ENCODE measurements around the gene RMI2. TPM values are rescaled to one million over a fixed set of nuclear protein-coding genes. Genes with fewer than 3 reads are reported as not detected.

The RMI2 gene
- total and polyA plus RNA-seq, 11 donors: 0.23 to 6.6 (median 0.76) TPM; not detected in 2

DNA sequence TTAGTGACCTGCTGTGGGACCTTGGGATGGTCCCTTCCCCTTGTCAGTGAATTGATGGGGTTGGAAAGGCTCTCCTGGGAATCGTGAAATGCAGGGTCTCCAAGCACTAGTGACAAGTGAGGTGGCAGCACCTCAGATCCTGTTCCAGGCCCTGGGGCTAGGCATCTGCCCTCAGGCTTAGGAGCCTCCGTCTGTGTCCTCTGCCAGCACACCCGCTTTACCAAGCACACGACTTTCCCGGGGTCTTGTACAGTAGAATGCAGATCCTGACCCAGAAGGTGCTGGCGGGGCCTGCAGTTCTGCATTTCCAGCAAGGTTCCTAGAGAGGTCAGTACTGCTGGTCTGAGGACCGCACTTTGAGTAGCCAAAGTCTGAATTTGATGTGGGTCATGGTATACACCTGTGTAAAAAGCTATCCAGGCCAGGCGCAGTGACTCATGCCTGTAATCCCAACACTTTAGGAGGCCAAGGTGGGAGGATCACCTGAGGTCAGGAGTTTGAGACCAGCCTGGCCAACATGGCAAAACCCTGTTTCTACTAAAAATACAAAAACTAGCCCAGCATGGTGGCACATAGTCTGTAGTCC lies 30.9 kb upstream of the RMI2 start:
- intact Hi-C loops (cut with DNase I): no loop called here
- H3K27ac ChIP-seq: no peak overlapping the region
- no peaks in the 10 kb centered on the region for H3K9me3 ChIP-seq
- no peak for ATAC-seq
- no peak overlapping the region for H3K4me3 ChIP-seq
- no peak for DNase-seq
- 94 to 96% (median 96%) methylated on average over 7 to 8 of the region's 8 CpGs for WGBS, 4 donors
- no peaks in the 10 kb centered on the region for H3K27me3 ChIP-seq
- no peak for TF ChIP-seq POLR2A (IDR thresholded peaks at IDR 0.05)
- TF ChIP-seq, protein P1, sequence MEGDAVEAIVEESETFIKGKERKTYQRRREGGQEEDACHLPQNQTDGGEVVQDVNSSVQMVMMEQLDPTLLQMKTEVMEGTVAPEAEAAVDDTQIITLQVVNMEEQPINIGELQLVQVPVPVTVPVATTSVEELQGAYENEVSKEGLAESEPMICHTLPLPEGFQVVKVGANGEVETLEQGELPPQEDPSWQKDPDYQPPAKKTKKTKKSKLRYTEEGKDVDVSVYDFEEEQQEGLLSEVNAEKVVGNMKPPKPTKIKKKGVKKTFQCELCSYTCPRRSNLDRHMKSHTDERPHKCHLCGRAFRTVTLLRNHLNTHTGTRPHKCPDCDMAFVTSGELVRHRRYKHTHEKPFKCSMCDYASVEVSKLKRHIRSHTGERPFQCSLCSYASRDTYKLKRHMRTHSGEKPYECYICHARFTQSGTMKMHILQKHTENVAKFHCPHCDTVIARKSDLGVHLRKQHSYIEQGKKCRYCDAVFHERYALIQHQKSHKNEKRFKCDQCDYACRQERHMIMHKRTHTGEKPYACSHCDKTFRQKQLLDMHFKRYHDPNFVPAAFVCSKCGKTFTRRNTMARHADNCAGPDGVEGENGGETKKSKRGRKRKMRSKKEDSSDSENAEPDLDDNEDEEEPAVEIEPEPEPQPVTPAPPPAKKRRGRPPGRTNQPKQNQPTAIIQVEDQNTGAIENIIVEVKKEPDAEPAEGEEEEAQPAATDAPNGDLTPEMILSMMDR (IDR thresholded peaks at IDR 0.05): no peak
- H3K4me1 ChIP-seq: peaks cover 0 to 40% (median 0%) of the 10 kb centered on the region in 12 donors
- no peaks in the 10 kb centered on the region for H3K36me3 ChIP-seq

- Histone ChIP-seq H3K4me3 (no peak overlapping the region), H3K27me3 (no peaks in the 10 kb centered on the region), H3K27ac (no peak overlapping the region), H3K9me3 (no peaks in the 10 kb centered on the region), H3K4me1 (peaks cover 0 to 30% (median 0%) of the 10 kb centered on the region in 12 donors), H3K36me3 (no peaks in the 10 kb centered on the region)
- intact Hi-C loops (cut with DNase I): no loop called here
- ATAC-seq: peak in 1 of 4 donors; percentile 16
- DNase-seq: no peak
- WGBS, 4 donors: 43 to 60% (median 54%) methylated on average over 10 to 13 of the region's 13 CpGs
- no peak for TF ChIP-seq POLR2A (IDR thresholded peaks at IDR 0.05)
- TF ChIP-seq, protein P1 (IDR thresholded peaks at IDR 0.05): no peak
Measured at GRCh38 chr16:11315510-11315909, 29.7 kb upstream of the RMI2 start.

DNA sequence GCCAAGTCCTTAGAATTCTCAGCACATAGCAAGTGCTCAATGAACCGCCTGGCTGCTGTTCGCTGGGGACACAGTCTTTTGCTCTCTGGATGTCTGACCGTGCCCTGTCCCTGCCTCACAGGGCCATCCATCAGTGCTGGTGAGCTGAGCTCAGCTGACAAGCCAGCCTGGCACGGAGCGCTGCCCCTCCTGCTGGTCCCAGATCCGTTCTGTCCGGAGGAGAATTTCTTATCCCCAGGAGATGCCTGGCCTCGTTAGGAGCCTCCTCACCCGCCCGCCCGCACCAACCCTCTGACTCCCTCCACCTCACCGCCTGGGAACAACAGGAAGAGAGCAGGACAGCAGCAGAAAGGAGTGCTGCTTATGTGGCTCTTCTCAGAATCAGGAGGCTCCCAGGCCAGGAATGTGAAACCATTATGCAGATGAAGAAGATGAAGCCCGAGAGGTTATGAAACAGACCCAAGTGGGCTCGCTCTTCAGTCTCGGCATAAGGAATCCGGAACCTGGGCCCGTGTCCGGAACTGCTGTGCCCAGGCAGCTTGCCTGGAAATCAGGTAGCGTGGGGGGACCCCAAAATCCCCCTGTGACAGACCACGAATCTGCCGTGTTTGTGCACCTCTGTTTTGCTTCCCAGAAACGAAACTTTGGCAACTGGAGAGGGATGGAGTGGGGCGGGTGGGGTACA lies 28.8 kb upstream of the RMI2 start:
- DNase-seq (no peak), ATAC-seq (no peak)
- Histone ChIP-seq H3K4me3 (no peak overlapping the region), H3K36me3 (no peaks in the 10 kb centered on the region), H3K9me3 (no peaks in the 10 kb centered on the region), H3K27ac (no peak overlapping the region), H3K27me3 (no peaks in the 10 kb centered on the region), H3K4me1 (peaks cover 0 to 22% (median 0%) of the 10 kb centered on the region in 12 donors)
- no peak for TF ChIP-seq POLR2A (IDR thresholded peaks at IDR 0.05)
- TF ChIP-seq, protein P1 (IDR thresholded peaks at IDR 0.05): no peak
- WGBS, 4 donors: 71 to 76% (median 74%) methylated on average over 22 to 23 of the region's 23 CpGs
- intact Hi-C loops (cut with DNase I): no loop called here

GRCh38 chr16:11318817-11319216 lies 26.4 kb upstream of the RMI2 start:
- Histone ChIP-seq H3K4me1 (peaks cover 0 to 3% (median 0%) of the 10 kb centered on the region in 12 donors), H3K27me3 (no peaks in the 10 kb centered on the region), H3K4me3 (no peak overlapping the region), H3K9me3 (no peaks in the 10 kb centered on the region), H3K27ac (no peak overlapping the region), H3K36me3 (no peaks in the 10 kb centered on the region)
- DNase-seq (no peak), ATAC-seq (no peak)
- intact Hi-C loops (cut with DNase I): no loop called here
- TF ChIP-seq POLR2A (IDR thresholded peaks at IDR 0.05): no peak
- TF ChIP-seq, protein P1 (IDR thresholded peaks at IDR 0.05): no peak
- 87 to 96% (median 91%) methylated on average over 8 of the region's 8 CpGs for WGBS, 4 donors
